Smooth muscle cell (in vitro differentiated cells): Measurements from ENCODE around the gene AP2A2. TPM values are rescaled to one million over a fixed set of nuclear protein-coding genes. Genes with fewer than 3 reads are reported as not detected.

Experiments used
- DNase-seq: peaks from one replicate; lab custom pipeline; 2025; ENCODE audit not compliant: unreplicated experiment; lab: John Stamatoyannopoulos, UW
- H2AFZ ChIP-seq: fragments of 200-600 bp; sonication (generic); 2 replicates; pipeline ENCODE4 v1.6.0; 2016; ENCODE audit warnings: antibody characterized with exemption, low read depth, mild to moderate bottlenecking
- H3F3A ChIP-seq: fragments of 200-600 bp; sonication (generic); 2 replicates; pipeline ENCODE4 v1.6.0; 2017; ENCODE audit warnings: antibody characterized with exemption, low read depth
- H3K27ac ChIP-seq: fragments of 200-600 bp; sonication (generic); 2 replicates; pipeline ENCODE4 v1.5.1; 2016; ENCODE audit warnings: low read depth, mild to moderate bottlenecking
- H3K27me3 ChIP-seq: fragments of 200-600 bp; sonication (generic); 2 replicates; pipeline ENCODE4 v1.6.1; 2016; ENCODE audit warnings: low read depth, mild to moderate bottlenecking
- H3K36me3 ChIP-seq: fragments of 200-600 bp; sonication (generic); 2 replicates; pipeline ENCODE4 v1.5.1; 2016; ENCODE audit warnings: low read depth
- H3K4me1 ChIP-seq: fragments of 200-600 bp; sonication (generic); 2 replicates; pipeline ENCODE4 v1.5.1; 2016; ENCODE audit warnings: low read depth
- H3K4me2 ChIP-seq: fragments of 200-600 bp; sonication (generic); 2 replicates; pipeline ENCODE4 v1.6.0; 2016; ENCODE audit warnings: mild to moderate bottlenecking
- H3K4me3 ChIP-seq: fragments of 200-600 bp; sonication (generic); 2 replicates; pipeline ENCODE4 v1.5.1; 2016; ENCODE audit warnings: mild to moderate bottlenecking
- H3K79me2 ChIP-seq: fragments of 200-600 bp; sonication (generic); 2 replicates; pipeline ENCODE4 v1.6.0; 2016; ENCODE audit warnings: low read depth, mild to moderate bottlenecking
- H3K9ac ChIP-seq: fragments of 200-600 bp; sonication (generic); 2 replicates; pipeline ENCODE4 v1.6.0; 2016; ENCODE audit warnings: low read depth
- H3K9me3 ChIP-seq: fragments of 200-600 bp; sonication (generic); replicated peaks from 2 replicates; pipeline ENCODE4 v1.5.1; 2016; ENCODE audit warnings: low read depth
- H4K20me1 ChIP-seq: fragments of 200-600 bp; sonication (generic); 2 replicates; pipeline ENCODE4 v1.6.0; 2016; ENCODE audit warnings: low read depth
- CTCF ChIP-seq: fragments of 200-600 bp; sonication (generic); IDR thresholded peaks from 2 replicates; pipeline ENCODE4 v1.5.1; 2017; ENCODE audit warnings: borderline replicate concordance, mild to moderate bottlenecking, antibody characterized with exemption; ENCODE audit not compliant: insufficient read depth, poor library complexity, severe bottlenecking
- WGBS: methylation state at CpG from one replicate; pipeline ENCODE4 v1.1.7; 2016; ENCODE audit warnings: low lambda C conversion rate; 5-methylcytosine and 5-hydroxymethylcytosine counted together
- polyA plus RNA-seq: library from polyadenylated mRNA; unstranded; fragments of >200 nt; fragmentation: Nextera tagmentation; extraction: Ambion mirVana; gene quantifications from 2 replicates; pipeline ENCODE4 v1.2.1, GENCODE V29; 2016
- total RNA-seq: library from RNA; depleted of rRNA; stranded (reverse); fragments of >200 nt; gene quantifications from 2 replicates; pipeline ENCODE4 v1.2.3, GENCODE V29; 2014

AP2A2 gene
- total and polyA plus RNA-seq, 2 experiments from 2014 or later, result 25.1 to 35.8 TPM

- Histone ChIP-seq H3K27me3 (no peaks in the 10 kb centered on the region), H4K20me1 (peaks cover 23% of the 10 kb centered on the region), H3F3A (peaks cover 4% of the 10 kb centered on the region), H3K4me1 (peaks cover 5% of the 10 kb centered on the region), H3K79me2 (peaks cover 26% of the 10 kb centered on the region), H3K9ac (no peak overlapping the region), H3K4me3 (no peak overlapping the region), H3K4me2 (no peak overlapping the region), H2AFZ (no peak overlapping the region), H3K36me3 (no peaks in the 10 kb centered on the region), H3K27ac (peak overlapping the region; percentile 24), H3K9me3 (no peaks in the 10 kb centered on the region)
- 78% methylated on average over 19 of the region's 19 CpGs for WGBS
- DNase-seq, result no peak
- TF ChIP-seq CTCF, result no peak
Observed at GRCh38 chr11:923691-924405, 1.8 kb upstream of the AP2A2 start.

GRCh38 chr11:924406-925157, 1.1 kb upstream of the AP2A2 start:
- 89% methylated on average over 16 of the region's 18 CpGs for WGBS
- no peak overlapping the region for H2AFZ ChIP-seq

GRCh38 chr11:925158-925495, 543 bp upstream of the AP2A2 start:
- WGBS, result 86% methylated on average over 28 of the region's 28 CpGs
- DNase-seq, result no peak
- Histone ChIP-seq H3F3A (peaks cover 4% of the 10 kb centered on the region), H3K9me3 (no peaks in the 10 kb centered on the region), H3K27ac (no peak overlapping the region), H4K20me1 (peaks cover 36% of the 10 kb centered on the region), H3K4me3 (peak overlapping the region; percentile 35), H3K36me3 (no peaks in the 10 kb centered on the region), H3K9ac (no peak overlapping the region), H3K4me2 (peak overlapping the region; percentile 40), H3K27me3 (no peaks in the 10 kb centered on the region), H3K79me2 (peaks cover 39% of the 10 kb centered on the region), H2AFZ (no peak overlapping the region), H3K4me1 (peaks cover 5% of the 10 kb centered on the region)
- no peak for TF ChIP-seq CTCF

More at GRCh38 chr11:924406-925157, 1.1 kb upstream of the AP2A2 start:
- Histone ChIP-seq H3K4me1 (peaks cover 5% of the 10 kb centered on the region), H3K9ac (no peak overlapping the region), H3K4me2 (no peak overlapping the region), H3K36me3 (no peaks in the 10 kb centered on the region), H3K27ac (peak overlapping the region; percentile 24), H3K27me3 (no peaks in the 10 kb centered on the region), H3K4me3 (no peak overlapping the region), H3K9me3 (no peaks in the 10 kb centered on the region), H3K79me2 (peaks cover 34% of the 10 kb centered on the region), H4K20me1 (peaks cover 31% of the 10 kb centered on the region), H3F3A (peaks cover 4% of the 10 kb centered on the region)
- no peak for DNase-seq
- no peak for TF ChIP-seq CTCF
